K562 (cell line): Measurements from ENCODE around the gene CUEDC2. TPM values are rescaled to one million over a fixed set of nuclear protein-coding genes. Genes with fewer than 3 reads are reported as not detected.

Experiments
- BHLHE40 ChIP-seq: IDR thresholded peaks from 2 replicates; pipeline ENCODE4 v1.6.1; 2011; ENCODE audit warnings: low read length, improper control_type of control experiment
- BMI1 ChIP-seq: fragments of 150-350 bp; IDR thresholded peaks from 2 replicates; pipeline ENCODE4 v1.6.1; 2014; ENCODE audit warnings: low read length
- DPF2 ChIP-seq: fragments of 450-650 bp; IDR thresholded peaks from 2 replicates; pipeline ENCODE4 v1.6.1; 2016
- EP300 ChIP-seq: IDR thresholded peaks from 2 replicates; pipeline ENCODE4 v1.6.1; 2012; ENCODE audit warnings: low read length, improper control_type of control experiment
- HDAC8 ChIP-seq: fragments of 450-650 bp; IDR thresholded peaks from 2 replicates; pipeline ENCODE4 v1.6.1; 2016; ENCODE audit warnings: mild to moderate bottlenecking, missing genetic modification characterization, moderate library complexity, missing compliant biosample characterization
- IFI16 ChIP-seq: fragments of 250-450 bp; sonication (Bioruptor Pico); IDR thresholded peaks from 2 replicates; pipeline ENCODE4 v2.1.2; 2022; ENCODE audit warnings: mild to moderate bottlenecking, inconsistent platforms
- JUN ChIP-seq, 2 experiments: sonication (generic) in 1 of 2; formaldehyde crosslinking in 1 of 2; IDR thresholded peaks; 2 replicates each; pipeline versions ENCODE4 v1.6.1 to v1.8.0; 2012 to 2022; ENCODE audit warnings: borderline replicate concordance in 2 of 2, mild to moderate bottlenecking in 2 of 2, improper control_type of control experiment in 1 of 2, low read depth in 1 of 2, low read length in 1 of 2, missing genetic modification reagents in 1 of 2
- KHSRP ChIP-seq: fragments of 450-650 bp; IDR thresholded peaks from 2 replicates; pipeline ENCODE4 v1.6.1; 2017
- MCM3 ChIP-seq: fragments of 450-650 bp; IDR thresholded peaks from 2 replicates; pipeline ENCODE4 v1.6.1; 2016
- PHF8 ChIP-seq: fragments of 200-600 bp; sonication (generic); IDR thresholded peaks from 2 replicates; pipeline ENCODE4 v1.6.1; 2012; ENCODE audit warnings: mixed run types, mild to moderate bottlenecking, inconsistent platforms, low read length, moderate library complexity, borderline replicate concordance
- POLR2A ChIP-seq: fragments of 450-650 bp; conservative IDR thresholded peaks from 2 replicates; pipeline ENCODE4 v1.6.1; 2016
- RNF2 ChIP-seq: sonication (generic); IDR thresholded peaks from 2 replicates; pipeline ENCODE4 v1.6.1; 2016
- SLC30A9 ChIP-seq: fragments of 250-450 bp; sonication (Bioruptor Pico); IDR thresholded peaks from 2 replicates; pipeline ENCODE4 v1.8.0; 2022; ENCODE audit warnings: mild to moderate bottlenecking, moderate library complexity
- SP2 ChIP-seq: IDR thresholded peaks from 2 replicates; pipeline ENCODE4 v1.6.1; 2011; ENCODE audit warnings: mild to moderate bottlenecking, low read depth, low read length, moderate library complexity; ENCODE audit not compliant: poor library complexity, severe bottlenecking; ENCODE audit errors: extremely low read depth
- SRSF7 ChIP-seq: fragments of 200-400 bp; formaldehyde crosslinking; optimal IDR thresholded peaks from 2 replicates; pipeline ENCODE3; 2017; ENCODE audit warnings: mild to moderate bottlenecking, low read depth, low read length
- STAT5A ChIP-seq: IDR thresholded peaks from 2 replicates; pipeline ENCODE4 v1.6.1; 2012; ENCODE audit warnings: low read length, inconsistent platforms, borderline replicate concordance
- TAF1 ChIP-seq: IDR thresholded peaks from 2 replicates; pipeline ENCODE4 v1.6.1; 2011; ENCODE audit warnings: mild to moderate bottlenecking, low read length, moderate library complexity; ENCODE audit not compliant: insufficient read depth, control insufficient read depth, severe bottlenecking; ENCODE audit errors: extremely low read depth
- TBL1XR1 ChIP-seq, 2 experiments: IDR thresholded peaks; 2 replicates each; pipeline ENCODE4 v1.6.1; 2012; ENCODE audit warnings: improper control_type of control experiment in 2 of 2, low read length in 2 of 2, mild to moderate bottlenecking in 1 of 2
- TGIF2 ChIP-seq: sonication (generic); formaldehyde crosslinking; IDR thresholded peaks from 2 replicates; pipeline ENCODE4 v1.8.1; 2022; ENCODE audit warnings: mild to moderate bottlenecking, missing genetic modification reagents, moderate library complexity
- THRB ChIP-seq: fragments of 450-650 bp; formaldehyde crosslinking; conservative IDR thresholded peaks from 2 replicates; pipeline ENCODE4 v1.4.0; 2022; ENCODE audit warnings: mild to moderate bottlenecking, missing genetic modification characterization
- VEZF1 ChIP-seq: fragments of 200-800 bp; sonication (Bioruptor generic); IDR thresholded peaks from 2 replicates; pipeline ENCODE4 v1.6.1; 2017; ENCODE audit warnings: missing genetic modification characterization, missing compliant biosample characterization
- ZMIZ1 ChIP-seq, 2 experiments: fragments of 150-350 bp in 1 of 2; IDR thresholded peaks; 2 replicates each; pipeline ENCODE4 v1.6.1; 2012 to 2016; ENCODE audit warnings: low read depth in 2 of 2, low read length in 2 of 2, mild to moderate bottlenecking in 1 of 2, moderate library complexity in 1 of 2
- polyA plus RNA-seq, 8 experiments: library from polyadenylated mRNA; depleted of rRNA in 4 of 8; stranded (reverse) in 5 of 8; unstranded in 3 of 8; fragments of >200 nt; fragmentation: Nextera tagmentation in 2 of 8; fragmentation: Illumina TruSeq in 1 of 8; extraction: Ambion mirVana in 2 of 8; extraction: Trizol in 1 of 8; gene quantifications; 2 replicates each; pipeline versions ENCODE4 v1.2.1 to v1.2.3, GENCODE V29; 2011 to 2014; ENCODE audit warnings: inconsistent platforms in 1 of 8, missing spikeins in 1 of 8
- total RNA-seq, 7 experiments: library from RNA; depleted of rRNA in 6 of 7; stranded (reverse); fragments of >200 nt in 6 of 7; fragmentation: Illumina TruSeq in 2 of 7; extraction: Trizol in 2 of 7; gene quantifications; 2 replicates each; pipeline versions ENCODE4 v1.2.1 to v1.2.3, GENCODE V29; 2011 to 2021; ENCODE audit warnings: low replicate concordance in 1 of 7

Gene CUEDC2
- total and polyA plus RNA-seq, 9 of the 15 experiments (the other 6 are each of a cell fraction or from before 2014, with no cell fraction given), result 8.5 to 48.9 (median 27.4) TPM

- TF ChIP-seq STAT5A (no peak), ZMIZ1 (IDR thresholded peaks at IDR 0.05; ENCODE audit: low read depth in 2 of 2, low read length in 2 of 2) (peak in 1 of 2 experiments; percentile 48; a peak in 1 of 4 replicates), SP2 (peak; percentile 76), VEZF1 (CRISPR knock-in tag) (peak; percentile 74), TGIF2 (CRISPR knock-in tag) (no peak), KHSRP (no peak), TAF1 (peak; percentile 68), DPF2 (peak; percentile 57), SRSF7 (no peak), THRB (CRISPR knock-in tag) (no peak), POLR2A (peak; percentile 79), PHF8 (peak; percentile 69; the same call in 1 of the 2 replicates), MCM3 (no peak), IFI16 (CRISPR knock-in tag) (no peak), RNF2 (peak; percentile 22; the same call in 1 of the 2 replicates), SLC30A9 (CRISPR knock-in tag) (no peak), TBL1XR1 (IDR thresholded peaks at IDR 0.05; ENCODE audit: low read length in 2 of 2) (peak in 1 of 2 experiments; percentile 54; a peak in 1 of 4 replicates), BHLHE40 (peak; percentile 30; the same call in 1 of the 2 replicates), BMI1 (no peak), JUN (IDR thresholded peaks at IDR 0.05; ENCODE audit: borderline replicate concordance, low read depth, low read length) (peak; percentile 55; the same call in 1 of the 2 replicates), JUN (CRISPR knock-in tag; IDR thresholded peaks at IDR 0.05; ENCODE audit: borderline replicate concordance) (no peak), EP300 (peak; percentile 40; the same call in 1 of the 2 replicates), HDAC8 (tag) (no peak)
Observed at GRCh38 chr10:102432162-102432950, at the start of gene CUEDC2 (continued).
